Dedifferentiated amniotic fluid mesenchymal stem cell (primary cell): ENCODE data around the gene C1QTNF4.

Experiments used
- DNase-seq: peaks from one replicate; pipeline ENCODE4 v3.0.0-alpha.2; 2016; ENCODE audit errors: extremely low spot score

The C1QTNF4 gene

DNA sequence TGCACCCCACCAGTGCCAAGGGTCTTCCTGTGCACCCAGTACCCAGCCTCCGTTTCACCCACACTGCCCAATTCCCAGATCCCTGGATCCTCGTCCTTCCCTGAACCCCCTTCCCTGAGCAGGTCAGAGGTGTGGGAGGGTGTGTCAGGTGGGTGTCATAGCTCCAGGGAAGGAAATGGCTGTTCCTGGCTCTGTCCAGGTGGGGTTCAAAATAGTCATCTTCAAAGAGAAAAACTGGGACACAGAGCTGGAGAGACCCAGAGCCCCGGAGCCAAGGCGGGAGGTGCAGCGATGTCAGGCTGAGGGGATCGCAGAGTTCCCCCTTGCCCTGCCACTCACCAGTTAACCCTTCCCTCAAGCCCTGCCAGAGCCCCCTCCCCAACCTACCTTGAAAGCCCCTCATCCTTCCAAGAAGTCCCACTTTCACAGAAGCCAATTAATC, 698 bp downstream of the C1QTNF4 start:
- DNase-seq, result no peak

DNA sequence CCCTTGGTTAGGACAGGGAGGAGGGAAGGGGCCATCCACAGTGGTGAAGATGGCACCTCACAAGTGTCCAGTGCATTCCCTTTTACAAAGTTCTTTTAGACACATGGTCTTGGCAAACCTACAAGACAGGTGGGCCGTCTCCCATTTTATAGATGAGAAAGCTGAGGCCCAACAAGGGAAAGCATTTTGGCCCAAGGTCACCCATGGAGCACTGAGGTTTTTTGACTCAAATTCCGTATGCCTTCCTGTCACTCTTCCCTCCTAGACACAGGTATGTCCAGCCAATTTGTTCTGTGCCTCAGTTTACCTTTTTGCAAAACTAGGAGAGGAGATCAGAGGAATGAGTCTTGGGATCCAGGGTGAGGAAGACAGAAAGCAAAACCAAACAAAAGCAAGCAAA, 1.2 kb downstream of the C1QTNF4 start:
- DNase-seq, result no peak

- no peak for DNase-seq
Observed at GRCh38 chr11:47592251-47592650, 2.0 kb downstream of the C1QTNF4 start.

DNA sequence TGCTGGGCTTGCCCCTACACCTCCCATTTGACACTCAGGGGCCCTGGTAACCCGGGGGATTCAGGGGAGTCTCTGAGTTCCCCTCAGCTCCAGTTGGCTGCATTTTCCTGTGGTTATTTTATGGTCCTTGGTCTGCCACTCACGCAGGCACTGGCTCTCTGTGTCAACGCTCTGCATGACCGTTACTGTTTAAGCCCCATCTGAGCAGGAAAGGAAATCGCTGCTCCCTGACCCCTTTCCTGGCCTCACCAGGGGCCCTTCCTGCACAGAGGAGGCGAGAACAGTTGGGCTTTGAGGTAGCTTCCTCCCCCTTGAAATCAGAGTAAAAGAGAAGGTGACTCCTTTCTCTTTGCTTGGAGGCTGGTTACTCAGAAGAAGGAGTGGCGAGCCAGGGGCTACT, 2.4 kb downstream of the C1QTNF4 start:
- DNase-seq, result no peak

DNA sequence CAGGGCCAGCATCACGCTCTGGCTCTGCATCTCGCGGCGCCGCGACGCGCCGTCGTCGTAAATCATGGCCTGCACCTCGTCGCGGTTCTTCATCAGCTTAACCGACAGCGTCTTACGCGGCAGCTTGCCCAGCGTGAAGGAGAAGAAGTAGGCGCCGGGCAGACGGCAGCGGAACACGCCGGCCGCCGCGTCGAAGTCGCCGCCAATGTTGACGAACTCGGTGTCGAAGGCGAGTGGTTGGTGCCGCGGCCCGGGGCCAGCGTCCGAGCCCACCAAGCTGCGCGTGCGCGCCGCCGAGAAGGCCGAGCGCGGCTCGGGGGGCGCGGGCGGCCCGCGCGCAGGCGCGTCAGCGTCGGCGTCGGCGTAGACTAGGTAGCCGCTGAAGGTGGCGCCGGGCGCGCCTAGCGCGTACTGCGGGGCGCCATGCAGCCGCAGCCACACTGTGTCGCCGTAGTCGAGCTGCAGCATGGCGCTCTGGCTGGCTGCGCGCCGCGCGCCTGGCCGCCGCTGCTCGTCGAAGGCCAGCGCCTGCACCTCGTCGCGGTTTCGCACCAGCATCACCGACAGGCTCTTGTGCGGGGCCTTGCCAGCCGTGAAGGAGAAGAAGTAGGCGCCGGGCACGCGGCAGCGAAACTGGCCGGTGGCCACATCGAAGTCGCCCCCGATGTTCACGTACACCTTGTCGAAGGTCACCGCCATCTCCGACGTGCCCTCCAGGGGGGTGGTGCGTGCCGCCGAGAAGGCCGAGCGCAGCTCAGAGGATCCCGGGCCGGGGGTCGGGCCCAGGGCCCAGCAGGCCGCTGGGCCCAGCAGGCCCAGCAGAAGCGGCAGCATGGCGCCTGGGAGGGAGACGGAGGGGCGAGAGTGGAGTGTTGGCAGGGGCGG, 4.0 kb downstream of the C1QTNF4 start:
- DNase-seq, result no peak

GRCh38 chr11:47589584-47589976, 4.6 kb downstream of the C1QTNF4 start:
- no peak for DNase-seq

DNA sequence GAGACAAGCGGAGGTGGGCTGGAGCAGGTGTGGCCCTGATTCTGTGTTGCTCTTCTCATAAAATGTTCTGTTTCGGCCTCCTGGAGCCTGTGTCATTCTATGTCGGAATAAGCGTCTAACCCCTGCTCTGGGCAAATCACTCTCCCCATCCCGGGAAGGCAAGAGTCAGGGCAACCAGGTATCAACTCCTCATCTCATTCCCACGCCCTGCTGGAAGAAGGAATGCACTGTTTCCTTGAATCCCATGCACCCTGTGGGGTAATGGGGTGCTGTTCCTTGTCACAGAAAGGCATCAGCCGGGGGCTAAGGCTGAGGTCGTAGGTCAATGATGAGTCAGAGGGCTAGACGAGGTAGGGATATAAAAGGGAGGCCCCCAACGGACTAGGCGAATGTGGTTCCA, 5.1 kb downstream of the C1QTNF4 start:
- no peak for DNase-seq

GRCh38 chr11:47587723-47588326, 6.4 kb downstream of the C1QTNF4 start:
- no peak for DNase-seq

- DNase-seq, result no peak
Observed at GRCh38 chr11:47587039-47587716, 7.0 kb downstream of the C1QTNF4 start.

DNA sequence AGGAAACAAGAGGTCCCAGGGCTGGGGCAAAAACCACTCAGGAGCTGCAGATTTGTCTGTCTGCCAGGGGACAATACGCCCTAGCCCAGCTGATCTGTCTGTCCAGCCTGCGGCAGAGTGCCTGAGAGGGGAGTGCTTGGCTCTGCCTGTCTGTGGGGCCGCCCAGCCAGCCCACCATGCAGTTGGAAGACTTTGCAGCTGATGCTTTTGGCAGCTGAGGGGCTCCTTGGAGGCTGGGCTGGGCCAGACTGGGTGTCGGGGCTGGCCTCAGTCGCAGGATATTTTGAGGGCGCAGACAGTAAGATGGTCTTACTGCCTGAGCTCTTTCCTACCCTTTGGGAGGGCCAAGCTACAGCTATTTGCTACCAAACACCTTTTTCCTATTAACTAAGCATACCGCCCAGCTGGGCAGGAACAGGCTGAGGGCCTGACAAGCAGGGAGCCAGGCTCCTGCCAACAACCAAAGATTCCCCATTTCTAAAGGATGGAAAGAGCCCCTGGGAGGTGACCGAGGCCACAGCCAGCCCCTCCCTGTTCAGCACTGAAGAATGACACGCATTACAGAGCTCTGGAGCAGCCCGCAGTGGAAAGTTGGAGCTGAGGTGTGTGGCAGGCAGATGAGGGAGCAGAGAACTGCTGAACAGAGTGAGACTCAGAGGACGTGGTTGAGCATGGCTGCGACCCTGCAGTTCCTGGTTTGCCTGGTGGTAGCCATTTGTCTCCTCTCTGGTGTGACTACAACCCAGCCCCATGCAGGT, 7.9 kb downstream of the C1QTNF4 start, which contains the start of gene FAM180B:
Gene FAM180B (plus strand): TSS at position 581 of the 758 bp plus-strand sequence. CDS start 91 bp downstream, at position 672.
- no peak for DNase-seq

DNA sequence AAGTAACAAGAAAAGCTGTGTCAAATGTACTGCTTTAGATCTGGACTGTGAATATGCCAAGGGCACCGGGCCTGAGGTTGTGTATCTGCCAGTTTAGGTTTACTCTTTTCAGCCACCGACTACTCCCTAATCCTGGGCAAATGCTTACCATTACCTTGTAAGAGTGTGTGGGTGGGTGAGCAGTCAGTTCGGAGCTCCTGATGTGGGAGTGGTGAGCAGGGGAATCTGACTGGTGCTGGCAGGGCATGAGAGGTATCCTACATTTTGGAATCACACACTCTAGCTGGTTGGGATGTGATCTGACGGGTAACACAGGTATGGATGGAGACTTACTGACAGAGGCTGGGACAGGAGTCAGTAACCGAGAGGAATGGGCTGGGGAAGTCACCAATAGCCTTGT, 10.4 kb downstream of the C1QTNF4 start:
- no peak for DNase-seq

GRCh38 chr11:47578524-47579494, 15.4 kb downstream of the C1QTNF4 start, which contains the start of the genes KBTBD4 and NDUFS3:
Gene KBTBD4, minus strand, starts transcription at chr11:47578970. Its CDS starts 19 bp downstream, at chr11:47578951.
Gene NDUFS3, plus strand, starts transcription at chr11:47579074. Its CDS starts 18 bp downstream, at chr11:47579092.
- peak; percentile 91 for DNase-seq

GRCh38 chr11:47577460-47578041, 16.7 kb downstream of the C1QTNF4 start:
- no peak for DNase-seq

DNA sequence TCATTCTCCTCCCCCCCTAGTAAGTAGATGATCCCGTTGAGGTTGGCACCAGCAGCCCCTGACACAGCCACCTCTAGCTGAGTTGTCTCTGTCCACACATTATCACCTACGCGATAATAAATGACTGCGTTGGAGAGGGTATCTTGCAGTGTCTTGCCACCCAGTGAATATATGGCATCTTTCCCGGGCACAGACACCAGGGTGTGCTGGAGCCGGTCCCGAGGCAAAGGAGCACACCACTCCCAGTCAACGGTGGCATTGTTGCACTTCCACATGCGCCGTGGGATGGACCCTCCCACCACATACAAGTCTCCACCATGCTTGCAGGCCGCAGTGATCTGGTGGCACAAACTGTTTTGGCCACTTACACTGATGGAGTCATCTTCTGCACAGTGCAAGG, 20.9 kb downstream of the C1QTNF4 start:
- no peak for DNase-seq

- DNase-seq, result no peak
Observed at GRCh38 chr11:47572715-47573255, 21.4 kb downstream of the C1QTNF4 start.

DNA sequence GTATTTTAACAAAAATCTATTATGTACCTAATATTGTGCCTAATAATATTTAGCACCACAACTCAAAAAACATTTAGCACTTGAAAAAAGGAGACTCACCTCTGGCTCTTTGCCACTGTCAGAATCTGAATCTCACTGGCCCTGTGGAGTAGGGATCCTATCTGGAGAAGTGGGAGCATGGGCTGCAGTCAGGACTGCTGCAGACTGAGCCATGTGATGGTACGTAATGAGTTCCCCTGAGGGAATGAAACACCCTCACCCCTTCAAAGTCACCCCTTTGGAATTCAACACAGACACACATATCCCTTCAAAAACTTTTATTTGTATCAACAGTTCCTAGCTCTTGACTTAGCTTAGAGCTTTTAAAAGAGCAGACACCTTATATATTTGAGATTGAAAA, 22.3 kb downstream of the C1QTNF4 start:
- no peak for DNase-seq

DNA sequence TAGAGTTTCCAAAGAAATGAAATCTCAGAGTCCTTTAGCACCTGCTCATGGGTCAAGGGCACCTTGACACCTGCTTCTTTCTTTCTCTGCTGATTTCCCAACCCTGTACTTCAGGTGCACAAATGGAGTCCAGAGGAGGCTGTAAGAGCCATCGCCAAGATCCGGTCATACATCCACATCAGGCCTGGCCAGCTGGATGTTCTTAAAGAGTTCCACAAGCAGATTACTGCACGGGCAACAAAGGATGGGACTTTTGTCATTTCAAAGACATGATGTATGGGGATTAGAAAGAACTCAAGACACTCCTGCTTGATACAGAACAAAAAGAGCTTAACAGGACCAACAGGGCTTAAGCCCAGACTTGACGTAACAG, 22.9 kb downstream of the C1QTNF4 start:
- no peak for DNase-seq

GRCh38 chr11:47570651-47571356, 23.4 kb downstream of the C1QTNF4 start:
- no peak for DNase-seq

- no peak for DNase-seq
Observed at GRCh38 chr11:47569646-47570045, 24.6 kb downstream of the C1QTNF4 start.
